Stimulated activated CD8-positive, alpha-beta memory T cell treated with anti-CD3 and anti-CD28 coated beads, Interleukin-4, amount 100 ng/mL, for 1 hour (primary cell): ENCODE results near the gene IGFL2.
"Not testable (repeated sequence)": the region's sequence is repeated elsewhere in the genome, so short reads cannot be mapped to it uniquely, and the experiment has no call there.

ENCODE experiments used
- DNase-seq, 2 donors: peaks; one replicate each; pipeline ENCODE4 v3.0.0-alpha.2; 2020; ENCODE audit warnings: low read depth in 2 of 2, low spot score in 1 of 2

The IGFL2 gene

GRCh38 chr19:46147791-46148288, at the start of gene IGFL2:
TSS of gene IGFL2 (plus strand) at chr19:46148238. CDS start at chr19:46148279, 41 bp downstream.
- no peak for DNase-seq

- no peak for DNase-seq
Measured at GRCh38 chr19:46100344-46100743, 47.7 kb upstream of the IGFL2 start.

GRCh38 chr19:46101293-46101692, 46.7 kb upstream of the IGFL2 start:
- DNase-seq: no peak

- not testable (repeated sequence) for DNase-seq
Measured at GRCh38 chr19:46102333-46102732, 45.7 kb upstream of the IGFL2 start.

- no peak for DNase-seq
Measured at GRCh38 chr19:46107371-46107770, 40.7 kb upstream of the IGFL2 start.

- no peak for DNase-seq
Measured at GRCh38 chr19:46109876-46110275, 38.2 kb upstream of the IGFL2 start.

- DNase-seq: no peak
Measured at GRCh38 chr19:46111376-46111775, 36.7 kb upstream of the IGFL2 start.

GRCh38 chr19:46112527-46112926, 35.5 kb upstream of the IGFL2 start:
- DNase-seq: no peak

- DNase-seq: no peak
Measured at GRCh38 chr19:46113726-46114125, 34.3 kb upstream of the IGFL2 start.

GRCh38 chr19:46115396-46116106, 32.5 kb upstream of the IGFL2 start:
- no peak for DNase-seq

GRCh38 chr19:46116121-46116520, 31.9 kb upstream of the IGFL2 start:
- no peak for DNase-seq

- DNase-seq: no peak
Measured at GRCh38 chr19:46118136-46118535, 29.9 kb upstream of the IGFL2 start.

GRCh38 chr19:46124638-46125115, 23.4 kb upstream of the IGFL2 start, which contains the start of gene IGFL3:
TSS of gene IGFL3 (minus strand) at chr19:46124688. CDS start at chr19:46124649, 39 bp downstream.
- no peak for DNase-seq

- DNase-seq: no peak
Measured at GRCh38 chr19:46125447-46125846, 22.6 kb upstream of the IGFL2 start.

- no peak for DNase-seq
Measured at GRCh38 chr19:46126086-46126580, 21.9 kb upstream of the IGFL2 start.

- DNase-seq: no peak
Measured at GRCh38 chr19:46131485-46132143, 16.4 kb upstream of the IGFL2 start.

- no peak for DNase-seq
Measured at GRCh38 chr19:46132508-46133100, 15.4 kb upstream of the IGFL2 start.

GRCh38 chr19:46133101-46133627, 14.9 kb upstream of the IGFL2 start:
- no peak for DNase-seq

GRCh38 chr19:46133777-46134241, 14.2 kb upstream of the IGFL2 start:
- DNase-seq: no peak

GRCh38 chr19:46134527-46134926, 13.5 kb upstream of the IGFL2 start:
- no peak for DNase-seq

- no peak for DNase-seq
Measured at GRCh38 chr19:46137915-46138473, 10.0 kb upstream of the IGFL2 start.
